IMR-90 (cell line): ENCODE results near the gene TRIM47. TPM values are rescaled to one million over a fixed set of nuclear protein-coding genes. Genes with fewer than 3 reads are reported as not detected.

Source experiments
- ATAC-seq: fragments of 200-7000 bp; cut with Tn5 transposase; 2 replicates; pipeline ENCODE4 v1.9.1; 2020; ENCODE audit warnings: low read depth, mild to moderate bottlenecking, moderate library complexity
- BruUV-seq: library from RNA; stranded (reverse); fragments of 400-500 nt; replicated peaks from 2 replicates; lab custom pipeline; 2021; lab: Mats Ljungman, UMichigan
- CTCF ChIA-PET: fragments of 300-600 bp; formaldehyde crosslinking; extraction: SDS; loops from one replicate; lab custom pipeline; 2021; ENCODE audit warnings: antibody characterized with exemption; lab: Yijun Ruan, JAX
- POLR2A ChIA-PET: fragments of 300-600 bp; sonication (Branson Sonifier 250); formaldehyde crosslinking; loops from one replicate; lab custom pipeline; 2022; ENCODE audit warnings: antibody characterized with exemption; ENCODE audit not compliant: unreplicated experiment; lab: Charles Lee
- DNase-seq: peaks from one replicate; pipeline ENCODE4 v3.0.0; 2013
- H2AFZ ChIP-seq: replicated peaks from 2 replicates; pipeline ENCODE3; 2013; ENCODE audit warnings: low read length, mild to moderate bottlenecking; ENCODE audit not compliant: poor library complexity
- H2AK5ac ChIP-seq: 2 replicates; pipeline ENCODE4 v1.6.1; 2013; ENCODE audit warnings: low read depth, low read length, inconsistent platforms
- H2AK9ac ChIP-seq: replicated peaks from 2 replicates; pipeline ENCODE3; 2013; ENCODE audit warnings: mild to moderate bottlenecking, low read depth, low read length, moderate library complexity; ENCODE audit not compliant: poor library complexity
- H2BK120ac ChIP-seq: 2 replicates; pipeline ENCODE4 v1.6.1; 2013; ENCODE audit warnings: low read depth, low read length, inconsistent platforms
- H2BK15ac ChIP-seq: 3 replicates; pipeline ENCODE4 v1.6.1; 2013; ENCODE audit warnings: low read depth, low read length, inconsistent platforms
- H2BK20ac ChIP-seq: 2 replicates; pipeline ENCODE4 v1.6.1; 2013; ENCODE audit warnings: low read depth, mild to moderate bottlenecking, inconsistent platforms, low read length, moderate library complexity
- H2BK5ac ChIP-seq: 2 replicates; pipeline ENCODE4 v1.6.1; 2013; ENCODE audit warnings: mild to moderate bottlenecking, low read depth, low read length, inconsistent platforms; ENCODE audit not compliant: poor library complexity, severe bottlenecking
- H3K14ac ChIP-seq: replicated peaks from 2 replicates; pipeline ENCODE4 v1.6.1; 2013; ENCODE audit warnings: low read depth, low read length, inconsistent platforms
- H3K18ac ChIP-seq: 2 replicates; pipeline ENCODE4 v1.6.1; 2013; ENCODE audit warnings: low read depth, low read length, control low read depth
- H3K23ac ChIP-seq: 2 replicates; pipeline ENCODE4 v1.6.1; 2013; ENCODE audit warnings: low read depth, low read length, inconsistent platforms
- H3K27ac ChIP-seq: 2 replicates; pipeline ENCODE4 v1.5.1; 2013; ENCODE audit warnings: mild to moderate bottlenecking, control low read depth, low read length; ENCODE audit not compliant: insufficient read depth
- H3K27me3 ChIP-seq: 2 replicates; pipeline ENCODE4 v1.6.1; 2013; ENCODE audit warnings: low read length; ENCODE audit not compliant: control insufficient read depth, insufficient read depth
- H3K36me3 ChIP-seq: 2 replicates; pipeline ENCODE4 v1.6.1; 2013; ENCODE audit warnings: low read length, mixed read lengths; ENCODE audit not compliant: control insufficient read depth, insufficient read depth
- H3K4ac ChIP-seq: 2 replicates; pipeline ENCODE4 v1.6.1; 2013; ENCODE audit warnings: low read depth, low read length, inconsistent platforms
- H3K4me1 ChIP-seq: 2 replicates; pipeline ENCODE4 v1.6.1; 2013; ENCODE audit warnings: low read length, mixed read lengths; ENCODE audit not compliant: control insufficient read depth, insufficient read depth
- H3K4me2 ChIP-seq: 2 replicates; pipeline ENCODE4 v1.6.1; 2013; ENCODE audit warnings: low read depth, mild to moderate bottlenecking, control low read depth, low read length, moderate library complexity
- H3K4me3 ChIP-seq: 2 replicates; pipeline ENCODE4 v1.5.1; 2013; ENCODE audit warnings: low read depth, mild to moderate bottlenecking, control low read depth, low read length, moderate library complexity; ENCODE audit not compliant: insufficient read depth
- H3K56ac ChIP-seq: 2 replicates; pipeline ENCODE4 v1.6.1; 2013; ENCODE audit warnings: low read length, inconsistent platforms; ENCODE audit not compliant: insufficient read depth; ENCODE audit errors: extremely low read depth
- H3K79me1 ChIP-seq, 2 experiments: 2 replicates each; pipeline ENCODE4 v1.6.1; 2013; ENCODE audit warnings: low read length in 2 of 2, inconsistent platforms in 1 of 2, low read depth in 1 of 2
- H3K9ac ChIP-seq: 2 replicates; pipeline ENCODE4 v1.6.1; 2013; ENCODE audit warnings: low read depth, low read length, control low read depth
- H3K9me1 ChIP-seq: 2 replicates; pipeline ENCODE4 v1.6.1; 2013; ENCODE audit warnings: low read length, inconsistent platforms; ENCODE audit not compliant: insufficient read depth
- H3K9me3 ChIP-seq: 2 replicates; pipeline ENCODE4 v1.6.1; 2013; ENCODE audit warnings: low read length; ENCODE audit not compliant: control insufficient read depth, insufficient read depth
- H4K20me1 ChIP-seq: 2 replicates; pipeline ENCODE4 v1.6.1; 2013; ENCODE audit warnings: low read length, inconsistent platforms; ENCODE audit not compliant: insufficient read depth
- H4K5ac ChIP-seq: 2 replicates; pipeline ENCODE4 v1.6.1; 2013; ENCODE audit warnings: mild to moderate bottlenecking, low read depth, low read length, control low read depth
- H4K8ac ChIP-seq, 2 experiments: 2 replicates each; pipeline ENCODE4 v1.6.1; 2013; ENCODE audit warnings: low read depth in 2 of 2, low read length in 2 of 2, control low read depth in 1 of 2, inconsistent platforms in 1 of 2
- H4K91ac ChIP-seq: 2 replicates; pipeline ENCODE4 v1.6.1; 2013; ENCODE audit warnings: low read depth, low read length, inconsistent platforms; ENCODE audit not compliant: insufficient read depth
- BHLHE40 ChIP-seq: fragments of 150-350 bp; IDR thresholded peaks from 2 replicates; pipeline ENCODE4 v1.6.1; 2016; ENCODE audit warnings: mild to moderate bottlenecking, low read depth, low read length
- CHD1 ChIP-seq: IDR thresholded peaks from 2 replicates; pipeline ENCODE4 v1.6.1; 2012; ENCODE audit warnings: low read depth, low read length, improper control_type of control experiment
- CTCF ChIP-seq: conservative IDR thresholded peaks from 2 replicates; pipeline ENCODE4 v1.5.1; 2012; ENCODE audit warnings: mild to moderate bottlenecking, low read depth, low read length, improper control_type of control experiment
- ELK1 ChIP-seq: fragments of 150-350 bp; IDR thresholded peaks from 2 replicates; pipeline ENCODE4 v1.6.1; 2016; ENCODE audit warnings: low read depth, mild to moderate bottlenecking, low read length, moderate library complexity, borderline replicate concordance
- FOS ChIP-seq: fragments of 150-350 bp; IDR thresholded peaks from 2 replicates; pipeline ENCODE4 v1.6.1; 2016; ENCODE audit warnings: low read depth, low read length
- MAFK ChIP-seq: IDR thresholded peaks from 2 replicates; pipeline ENCODE4 v1.6.1; 2012; ENCODE audit warnings: low read depth, low read length, improper control_type of control experiment
- MAZ ChIP-seq: IDR thresholded peaks from 2 replicates; pipeline ENCODE4 v1.6.1; 2012; ENCODE audit warnings: low read depth, mild to moderate bottlenecking, low read length, improper control_type of control experiment, moderate library complexity, borderline replicate concordance
- MXI1 ChIP-seq: IDR thresholded peaks from 2 replicates; pipeline ENCODE4 v1.6.1; 2012; ENCODE audit warnings: low read depth, mild to moderate bottlenecking, low read length, moderate library complexity, borderline replicate concordance
- NFE2L2 ChIP-seq: fragments of 150-350 bp; IDR thresholded peaks from 2 replicates; pipeline ENCODE4 v1.6.1; 2016; ENCODE audit warnings: low read depth, mild to moderate bottlenecking, low read length
- POLR2A ChIP-seq: IDR thresholded peaks from 2 replicates; pipeline ENCODE4 v1.6.1; 2012; ENCODE audit warnings: mild to moderate bottlenecking, low read depth, low read length
- RAD21 ChIP-seq: IDR thresholded peaks from 2 replicates; pipeline ENCODE4 v1.6.1; 2012; ENCODE audit warnings: low read length, improper control_type of control experiment
- RCOR1 ChIP-seq: IDR thresholded peaks from 2 replicates; pipeline ENCODE4 v1.6.1; 2012; ENCODE audit warnings: mild to moderate bottlenecking, low read length, improper control_type of control experiment; ENCODE audit not compliant: insufficient replicate concordance
- RFX5 ChIP-seq: IDR thresholded peaks from 2 replicates; pipeline ENCODE4 v1.8.0; 2012; ENCODE audit warnings: low read depth, mild to moderate bottlenecking, low read length, moderate library complexity
- SMC3 ChIP-seq: fragments of 150-350 bp; IDR thresholded peaks from 2 replicates; pipeline ENCODE4 v1.6.1; 2016; ENCODE audit warnings: low read depth, mild to moderate bottlenecking, antibody characterized with exemption, low read length, moderate library complexity
- USF2 ChIP-seq: fragments of 150-350 bp; IDR thresholded peaks from 2 replicates; pipeline ENCODE4 v1.6.1; 2017; ENCODE audit warnings: mild to moderate bottlenecking, antibody characterized with exemption, low read length, low read depth
- WGBS, 2 experiments: methylation state at CpG; one replicate each; pipeline versions ENCODE4 v1.1.5 to v1.1.7; 2013; ENCODE audit warnings: missing lambda C conversion rate in 2 of 2; ENCODE audit not compliant: insufficient read length in 1 of 2; ENCODE audit errors: extremely low coverage in 2 of 2; 5-methylcytosine and 5-hydroxymethylcytosine counted together
- dilution Hi-C: fragments of 300-500 bp; cut with HindIII; formaldehyde crosslinking; loops from one replicate; pipeline ENCODE4 v1.14.3; 2018; ENCODE audit warnings: low sequenced_read_pairs; ENCODE audit not compliant: unreplicated experiment
- in situ Hi-C: fragments of 300-500 bp; cut with MboI; formaldehyde crosslinking; loops from 3 replicates; pipeline ENCODE4 v1.14.3; 2019; ENCODE audit warnings: low sequenced_read_pairs, inconsistent platforms, mixed read lengths
- intact Hi-C: fragments of 100-400 bp; cut with micrococcal nuclease; formaldehyde crosslinking; loops from 2 replicates; pipeline ENCODE4 v1.10.0; 2022
- polyA plus RNA-seq, 3 experiments: library from polyadenylated mRNA; depleted of rRNA; stranded (reverse); fragments of >200 nt; gene quantifications; 2 replicates each; pipeline ENCODE4 v1.2.3, GENCODE V29; 2012; ENCODE audit warnings: low replicate concordance in 1 of 3
- total RNA-seq: library from RNA; depleted of rRNA; stranded (reverse); fragments of >200 nt; gene quantifications from 2 replicates; pipeline ENCODE4 v1.2.3, GENCODE V29; 2012

TRIM47 gene
- total and polyA plus RNA-seq, 2 of the 4 experiments (the other 2 are of a cell fraction): 1.4 to 7.5 TPM

GRCh38 chr17:75922963-75923874, 44.8 kb upstream of the TRIM47 start:
- no peak for ATAC-seq
- dilution Hi-C loops: no loop called here
- no peak for TF ChIP-seq RAD21
- no peak for TF ChIP-seq NFE2L2
- no peak for TF ChIP-seq MAZ
- TF ChIP-seq SMC3: no peak
- no peak for TF ChIP-seq POLR2A
- no peak for TF ChIP-seq FOS
- no peak for TF ChIP-seq MAFK
- TF ChIP-seq RCOR1: no peak
- no peak for TF ChIP-seq ELK1
- no peak for TF ChIP-seq MXI1
- no peak for TF ChIP-seq CHD1
- TF ChIP-seq RFX5: no peak
- TF ChIP-seq USF2: no peak
- TF ChIP-seq BHLHE40: no peak
- no peak for TF ChIP-seq CTCF

More at GRCh38 chr17:75922963-75923874, 44.8 kb upstream of the TRIM47 start:
- CTCF ChIA-PET: no interaction called here
- H4K8ac ChIP-seq: no peak overlapping the region
- no peak overlapping the region for H4K5ac ChIP-seq
- H2AK5ac ChIP-seq: no peak overlapping the region
- no peak overlapping the region for H2BK20ac ChIP-seq
- no peak overlapping the region for H2BK15ac ChIP-seq
- intact Hi-C loops (no loop called here), in situ Hi-C loops (no loop called here)
- H3K4me3 ChIP-seq: no peak overlapping the region
- no peak overlapping the region for H3K4ac ChIP-seq
- H2BK120ac ChIP-seq: no peak overlapping the region
- no peak overlapping the region for H2AFZ ChIP-seq
- no peak overlapping the region for H3K23ac ChIP-seq
- H4K20me1 ChIP-seq: no peaks in the 10 kb centered on the region; the same call in 1 of the 2 replicates
- H3K27ac ChIP-seq: no peak overlapping the region
- H3K36me3 ChIP-seq: peaks cover 16% of the 10 kb centered on the region
- no peak overlapping the region for H2AK9ac ChIP-seq
- H3K9me1 ChIP-seq: peaks cover 5% of the 10 kb centered on the region; the same call in 1 of the 2 replicates
- H3K4me2 ChIP-seq: no peak overlapping the region
- H3K14ac ChIP-seq: no peak overlapping the region
- no peaks in the 10 kb centered on the region for H3K9me3 ChIP-seq
- no peak overlapping the region for H3K9ac ChIP-seq
- no peak overlapping the region for H2BK5ac ChIP-seq
- no peak overlapping the region for H3K56ac ChIP-seq
- BruUV-seq: no TSS peak
- H3K27me3 ChIP-seq: no peaks in the 10 kb centered on the region
- POLR2A ChIA-PET: no interaction called here
- WGBS, 2 experiments: 92% methylated on average over 14 of the region's 19 CpGs; no CpG with 5 or more reads in 1 of the 2 experiments
- no peaks in the 10 kb centered on the region for H3K79me1 ChIP-seq
- no peaks in the 10 kb centered on the region for H3K4me1 ChIP-seq
- H4K91ac ChIP-seq: no peak overlapping the region
- H3K18ac ChIP-seq: no peak overlapping the region
- DNase-seq: no peak
